ENCODE results near the gene CCL23. TPM values are rescaled to one million over a fixed set of nuclear protein-coding genes. Genes with fewer than 3 reads are reported as not detected.
A peak's percentile ranks its signal among the peaks of the same experiment; 100 is the strongest.
"Not testable (repeated sequence)": the region's sequence is repeated elsewhere in the genome, so short reads cannot be mapped to it uniquely, and the experiment has no call there.

Gene CCL23
- total RNA-seq, 2 donors from 2014 or later: 1.8 TPM; not detected in 1

DNA sequence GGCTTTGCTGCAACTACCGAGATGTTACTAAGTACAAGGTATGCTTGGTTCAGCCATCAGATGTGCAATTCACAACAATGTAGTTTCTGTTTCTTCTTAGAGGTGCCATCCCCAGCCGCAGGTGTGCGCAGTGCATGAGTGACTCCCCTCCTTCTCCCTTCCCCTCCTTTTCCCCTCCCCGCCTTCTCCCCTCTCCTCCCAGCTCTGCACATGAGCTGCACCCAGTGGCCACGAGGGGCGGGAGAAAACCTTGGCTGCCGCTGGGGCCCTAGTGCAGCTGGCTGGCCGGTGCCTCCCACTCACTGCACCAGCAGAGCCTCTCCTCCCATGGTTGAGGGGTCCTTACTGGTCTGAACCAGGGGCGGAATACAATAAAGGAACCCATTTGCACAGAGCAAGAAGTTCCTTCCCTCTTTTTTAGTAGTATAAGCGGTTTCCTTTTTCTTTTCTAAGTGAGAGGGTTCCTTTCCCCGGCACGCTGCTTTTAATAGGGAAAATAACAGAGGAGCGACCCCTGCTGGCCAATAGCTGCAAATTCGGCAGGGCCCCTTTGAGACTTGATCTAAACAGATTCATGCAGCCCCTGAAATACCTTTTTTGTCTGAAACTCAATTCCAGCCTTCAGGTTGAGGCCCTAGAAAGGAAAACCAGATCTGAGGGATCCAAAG lies 8.6 kb downstream of the CCL23 start:
- DNase-seq (no peak), ATAC-seq (no peak)
- intact Hi-C loops (cut with DNase I): no loop called here

DNA sequence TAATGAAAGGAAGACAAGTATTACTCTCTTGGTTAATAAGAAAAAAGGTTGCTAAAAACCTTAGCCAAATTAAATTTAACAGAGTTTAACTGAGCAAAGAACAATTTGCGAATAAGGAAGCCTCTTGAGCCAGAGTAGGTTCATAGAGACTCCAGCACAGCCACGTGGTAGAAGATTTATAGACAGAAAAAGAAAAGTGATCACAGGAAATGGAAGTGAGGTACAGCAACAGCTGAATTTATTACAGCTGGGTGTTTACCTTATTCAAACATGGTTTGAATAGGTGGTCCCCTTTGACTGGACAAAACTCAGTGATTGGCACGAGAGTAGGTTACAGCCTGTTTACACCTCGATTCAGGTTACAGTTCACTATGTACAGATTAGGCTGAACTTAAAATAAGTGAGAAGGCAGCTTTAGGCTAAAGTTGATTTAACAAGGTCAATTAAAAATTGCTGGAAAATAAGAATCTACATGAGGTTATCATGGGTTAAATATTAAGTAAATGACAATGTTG lies 13.1 kb downstream of the CCL23 start:
- intact Hi-C loops (cut with DNase I): no loop called here
- ATAC-seq: no peak

DNA sequence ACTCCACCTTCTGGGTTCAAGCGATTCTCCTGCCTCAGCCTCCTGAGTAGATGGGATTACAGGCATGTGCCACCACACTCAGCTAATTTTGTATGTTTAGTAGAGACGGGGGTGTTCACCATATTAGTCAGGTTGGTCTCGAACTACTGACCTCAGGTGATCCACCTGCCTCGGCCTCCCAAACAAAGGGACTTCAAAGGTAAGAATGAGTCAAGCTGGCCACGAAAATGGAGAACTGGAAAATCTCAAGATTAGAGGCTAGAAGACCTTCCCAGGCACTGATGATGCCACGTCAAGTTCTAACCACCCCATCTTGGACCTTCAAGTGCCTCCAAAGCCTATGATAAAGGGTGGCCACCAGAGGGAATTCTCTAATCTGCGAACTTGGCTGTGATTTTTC lies 15.1 kb downstream of the CCL23 start:
- intact Hi-C loops (cut with DNase I): no loop called here
- no peak for DNase-seq
- no peak for ATAC-seq

More for the DNA sequence above, 13.1 kb downstream of the CCL23 start:
- DNase-seq: no peak

DNA sequence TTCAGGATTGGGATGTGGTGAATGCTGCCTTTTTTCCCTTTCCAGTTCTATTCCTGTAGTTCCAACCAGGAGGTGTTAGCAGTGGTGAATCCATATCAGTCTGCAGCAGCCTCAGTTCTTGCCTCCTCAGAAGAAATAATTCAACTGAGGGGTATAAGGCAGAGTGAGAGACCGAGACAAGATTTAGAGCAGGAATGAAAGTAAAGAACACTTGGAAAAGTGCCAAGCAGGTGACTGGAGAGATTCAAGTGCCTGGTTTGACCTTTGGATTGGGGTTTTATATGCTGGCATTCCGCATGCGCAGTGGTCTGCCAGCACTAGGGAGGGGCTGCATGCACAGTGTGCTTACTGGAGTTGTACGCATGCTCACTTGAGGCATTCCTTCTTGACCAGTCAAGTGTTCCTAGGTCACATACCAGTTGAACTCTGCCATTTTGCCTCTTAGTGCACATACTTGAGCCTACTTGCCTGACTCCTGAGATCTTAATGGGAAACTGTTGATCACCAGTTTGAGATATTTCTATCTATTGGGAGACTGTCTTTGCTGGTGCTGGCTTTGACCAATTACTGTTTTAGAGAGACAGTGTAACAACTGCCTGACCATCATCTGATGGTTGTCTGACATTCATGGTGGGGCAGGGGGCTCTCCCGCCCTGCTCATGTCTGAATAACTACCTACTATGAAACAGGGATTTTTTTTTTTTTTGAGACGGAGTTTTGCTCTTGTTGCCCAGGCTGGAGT lies 15.7 kb downstream of the CCL23 start:
- DNase-seq: no peak
- no peak for ATAC-seq
- intact Hi-C loops (cut with DNase I): no loop called here

DNA sequence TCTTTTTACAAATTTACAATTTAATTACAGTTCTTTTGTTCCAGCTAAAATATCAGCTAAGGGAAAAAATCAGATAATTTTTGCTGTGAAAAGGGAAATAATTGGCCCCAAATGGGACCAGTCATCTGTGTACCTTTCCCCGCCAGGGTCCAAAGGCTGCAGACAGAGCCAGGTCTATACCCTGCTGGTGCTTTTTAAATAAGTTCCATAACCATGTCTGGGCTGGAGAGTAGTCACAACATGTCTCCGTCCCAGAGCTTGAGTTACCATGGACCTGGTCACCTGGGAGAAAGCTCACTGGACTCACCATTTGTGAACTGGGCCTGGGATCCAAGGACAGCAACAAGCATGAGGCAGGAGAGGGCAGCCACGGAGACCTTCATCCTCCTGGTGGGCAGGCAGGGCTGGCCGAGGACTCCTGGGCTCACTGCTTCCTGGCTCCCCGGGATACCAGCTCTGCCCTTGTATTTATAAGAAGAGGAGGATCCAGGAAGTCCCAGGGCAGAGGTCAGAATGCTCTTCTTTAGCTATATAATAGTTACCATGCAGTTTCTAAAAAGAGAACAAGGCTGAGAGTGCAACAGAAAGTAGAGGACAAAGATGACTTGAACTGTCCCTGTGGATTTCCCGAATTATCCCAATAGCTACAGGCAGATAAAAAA lies 16.5 kb downstream of the CCL23 start, which contains the start of gene CCL15:
Gene CCL15, minus strand, starts transcription at position 444 of the 662 bp plus-strand sequence. Its CDS starts 61 bp downstream, at position 383.
- DNase-seq (no peak), ATAC-seq (no peak)
- intact Hi-C loops (cut with DNase I): no loop called here

DNA sequence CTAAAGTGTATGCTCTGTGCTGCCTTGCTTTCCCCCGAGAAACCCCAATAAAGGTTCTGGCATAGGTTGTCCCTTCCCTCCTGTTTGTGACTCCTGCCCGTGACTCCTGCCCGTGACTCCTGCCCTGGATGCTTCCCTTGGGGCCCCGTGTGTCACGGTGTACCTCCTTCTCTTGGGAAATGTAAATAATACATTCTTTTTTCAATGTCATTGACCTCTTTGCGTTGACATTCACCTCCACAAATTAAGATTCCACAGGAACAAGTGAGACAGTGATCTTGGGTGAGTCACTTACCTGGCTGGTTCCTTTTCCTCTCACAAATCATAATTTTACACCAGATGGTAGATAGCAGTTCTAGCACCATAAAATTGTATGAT lies 17.1 kb downstream of the CCL23 start:
- ATAC-seq: no peak
- intact Hi-C loops (cut with DNase I): no loop called here
- no peak for DNase-seq

DNA sequence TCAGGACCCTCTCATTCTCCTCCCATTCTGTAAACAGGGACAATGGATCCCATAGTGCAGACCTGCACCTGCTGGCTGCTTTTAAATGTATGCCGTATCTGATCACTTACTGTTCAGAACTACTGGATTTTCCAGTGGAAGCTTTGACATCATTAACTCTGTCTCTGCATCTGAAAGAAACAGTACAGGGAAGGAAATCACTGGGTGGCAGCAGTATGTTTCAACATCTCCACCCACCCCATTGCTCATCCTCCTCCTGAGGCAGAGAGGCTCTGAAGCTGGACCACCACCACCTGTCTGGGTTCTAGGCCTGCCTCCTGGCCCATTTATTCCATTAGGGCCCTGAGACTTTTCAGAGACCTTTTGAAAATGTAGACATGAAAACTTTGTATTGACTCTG lies 19.0 kb downstream of the CCL23 start:
- intact Hi-C loops (cut with DNase I): no loop called here
- ATAC-seq: no peak

DNA sequence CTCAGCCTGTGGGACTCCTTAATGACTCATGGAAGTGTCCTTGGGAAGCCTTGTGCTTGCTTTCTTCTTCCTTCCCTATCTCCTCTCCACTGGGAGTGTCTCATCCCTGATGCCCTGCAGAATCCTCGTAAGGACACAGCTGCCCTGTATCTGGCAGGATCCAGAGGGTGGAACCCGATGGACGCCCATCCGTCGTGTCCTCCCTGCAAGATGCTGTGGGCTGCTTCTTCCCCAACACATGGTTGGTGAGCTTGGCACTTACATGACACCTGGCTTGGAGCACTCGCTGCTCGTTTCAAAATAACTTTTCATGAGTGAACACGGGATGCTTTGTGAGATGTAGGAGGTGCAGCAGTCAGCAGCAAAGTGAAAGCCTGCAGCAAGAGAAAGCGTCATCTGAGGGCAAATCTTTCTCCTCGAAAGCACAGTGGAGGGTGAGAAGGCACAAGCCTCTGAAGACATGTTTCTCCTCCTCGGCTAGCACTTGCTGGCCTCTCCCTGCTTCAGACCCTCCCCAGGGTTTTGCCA lies 19.7 kb downstream of the CCL23 start:
- intact Hi-C loops (cut with DNase I): no loop called here
- ATAC-seq: no peak
- DNase-seq: no peak

More for the DNA sequence above, 19.0 kb downstream of the CCL23 start:
- DNase-seq: no peak

DNA sequence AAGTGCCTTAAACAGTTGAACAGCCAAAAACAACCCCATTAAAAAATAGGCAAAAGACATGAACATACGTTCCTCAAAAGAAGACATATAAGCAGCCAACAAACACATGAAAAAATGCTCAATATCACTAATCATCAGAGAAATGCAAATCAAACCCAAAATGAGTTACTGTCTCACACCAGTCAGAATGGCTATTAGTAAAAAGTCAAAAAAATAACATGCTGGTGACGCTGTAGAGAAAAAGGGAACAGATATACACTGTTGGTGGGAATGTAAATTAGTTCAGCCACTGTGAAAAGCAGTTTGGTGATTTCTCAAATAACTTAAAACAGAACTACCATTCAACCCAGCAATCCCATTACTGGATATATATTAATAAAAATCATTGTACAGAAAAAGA lies 22.4 kb downstream of the CCL23 start:
- ATAC-seq; intact Hi-C loops (cut with DNase I); DNase-seq: not testable (repeated sequence)

DNA sequence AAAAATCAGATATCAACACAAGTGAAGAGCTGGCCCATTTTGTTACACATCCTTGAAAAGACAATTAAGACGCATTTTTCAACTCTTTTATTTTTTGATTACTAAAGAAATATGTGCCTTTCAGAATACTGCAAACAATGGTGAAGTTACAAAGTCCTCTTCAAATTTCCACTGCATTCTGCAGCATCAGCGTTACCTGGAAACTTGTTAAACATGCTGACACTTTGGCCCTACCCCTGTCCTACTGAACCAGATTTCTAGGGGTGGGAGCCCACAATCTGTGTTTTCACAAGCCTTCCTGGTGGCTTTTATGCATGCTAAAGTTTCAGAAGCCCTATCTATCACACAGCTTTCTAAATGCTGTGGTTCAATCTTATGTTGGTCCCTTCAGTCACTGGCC lies 26.7 kb downstream of the CCL23 start:
- intact Hi-C loops (cut with DNase I): no loop called here
- no peak for ATAC-seq
- DNase-seq: no peak

DNA sequence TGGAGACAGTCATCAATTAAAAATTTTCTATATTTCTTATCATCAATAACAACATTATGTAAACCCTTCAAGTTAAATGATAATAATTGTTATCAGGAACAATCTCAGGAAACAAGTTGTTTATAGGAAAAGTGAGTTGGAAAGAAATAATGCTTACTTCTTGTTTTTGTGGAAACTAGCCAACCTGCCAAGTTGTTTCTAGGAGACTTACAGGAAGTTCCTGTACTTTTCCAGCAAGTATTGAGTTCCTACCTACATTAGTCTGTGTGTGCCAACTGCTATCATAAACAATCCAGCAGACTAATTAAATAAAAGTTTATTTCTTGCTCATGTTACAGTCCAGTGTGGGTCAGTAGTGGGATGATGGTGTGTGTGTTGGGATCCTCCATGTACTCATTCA lies 29.6 kb downstream of the CCL23 start:
- ATAC-seq (no peak), DNase-seq (no peak)
- intact Hi-C loops (cut with DNase I): loop anchor here in 1 of 2 donors (10.0 kb wide), 1 partner anchor 477 kb away; no protein-coding TSS in a partner anchor

DNA sequence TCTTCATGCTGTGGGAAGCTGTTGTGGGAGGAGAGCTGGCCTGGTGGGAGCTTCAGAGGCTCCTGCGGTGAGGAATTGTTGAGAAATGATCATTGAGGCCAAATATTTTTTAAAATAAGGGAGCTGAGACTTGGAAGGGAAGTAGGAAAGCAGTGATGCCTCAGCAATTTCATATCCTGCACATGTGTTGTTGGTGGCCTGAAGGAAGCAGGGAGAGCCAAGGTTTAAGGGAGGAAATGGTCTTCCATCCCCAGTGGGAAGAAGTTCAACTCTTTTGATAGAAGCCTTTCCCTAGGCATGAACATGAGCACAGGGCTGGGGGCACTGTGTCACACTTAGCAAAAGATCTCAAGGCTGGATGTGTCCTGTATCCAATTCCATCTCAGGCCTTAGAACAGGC lies 31.1 kb downstream of the CCL23 start, which contains the start of gene CCL14:
Gene CCL14, minus strand, starts transcription at position 87 of the 400 bp plus-strand sequence. Its CDS starts 80 bp downstream, at position 7.
- no peak for DNase-seq
- ATAC-seq: peak in 1 of 2 donors; percentile 74
- intact Hi-C loops (cut with DNase I): loop anchor here in 1 of 2 donors (10.0 kb wide), 1 partner anchor 478 kb away; no protein-coding TSS in a partner anchor

DNA sequence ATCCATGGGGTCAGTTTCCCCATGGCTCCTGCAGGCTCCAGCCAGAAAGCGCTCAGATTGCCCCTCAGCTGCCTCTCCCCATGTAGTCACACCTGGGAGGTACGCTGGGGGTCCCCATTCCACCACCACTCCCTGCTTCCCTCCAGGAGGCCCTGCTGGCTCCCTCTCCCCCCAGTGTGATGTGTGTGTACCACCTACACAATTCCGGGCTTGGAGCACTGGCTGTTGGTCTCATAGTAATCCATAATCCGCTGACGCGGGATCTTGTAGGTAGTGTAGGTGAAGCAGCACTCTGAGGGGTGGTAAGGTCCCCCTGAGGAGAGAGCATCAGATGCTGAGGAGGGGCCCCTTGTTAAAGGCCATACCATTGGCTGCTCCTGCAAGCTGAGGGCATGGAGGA lies 33.6 kb downstream of the CCL23 start:
- DNase-seq (no peak), ATAC-seq (no peak)
- intact Hi-C loops (cut with DNase I): loop anchor here in 1 of 2 donors (10.0 kb wide), 1 partner anchor 481 kb away; no protein-coding TSS in a partner anchor

DNA sequence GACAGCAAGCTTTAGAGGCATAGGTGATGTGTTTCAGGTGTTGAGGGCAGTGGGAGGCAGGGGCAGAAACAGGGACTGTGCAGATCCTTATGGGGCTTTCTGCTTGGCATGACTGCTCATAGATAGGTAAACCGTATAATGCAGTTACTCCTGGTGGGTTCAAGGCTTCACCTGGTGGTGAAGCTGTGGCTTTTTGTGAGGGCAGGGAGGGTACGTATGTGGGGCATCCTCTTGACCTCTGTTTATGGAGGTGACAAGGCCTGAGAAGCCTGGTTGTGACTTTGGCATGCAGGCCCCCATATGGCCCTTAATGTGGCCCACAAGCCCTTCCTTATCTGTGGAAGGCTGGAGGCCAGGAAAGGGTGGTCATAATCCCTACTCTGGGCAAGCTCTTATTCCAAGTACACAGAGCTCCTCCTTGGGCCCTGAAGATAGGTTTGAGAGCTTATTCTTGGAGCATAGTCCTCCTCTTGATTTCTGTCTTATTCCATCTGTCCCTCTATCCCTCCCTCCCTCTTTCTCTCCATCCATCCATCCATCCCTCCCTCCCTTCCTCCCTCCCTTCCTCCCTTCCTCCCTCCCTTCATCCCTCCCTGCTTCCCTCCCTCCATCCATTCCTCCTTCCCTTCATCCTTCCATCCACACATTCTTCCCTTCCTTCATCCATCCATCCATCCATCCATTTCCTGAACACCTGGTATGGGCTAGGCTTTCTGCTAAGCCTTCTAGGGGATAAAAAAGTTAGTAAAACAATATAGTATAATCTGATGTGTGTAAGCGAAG lies 35.2 kb downstream of the CCL23 start:
- no peak for DNase-seq
- intact Hi-C loops (cut with DNase I): loop anchor here in 1 of 2 donors (10.0 kb wide), 1 partner anchor 482 kb away; no protein-coding TSS in a partner anchor

DNA sequence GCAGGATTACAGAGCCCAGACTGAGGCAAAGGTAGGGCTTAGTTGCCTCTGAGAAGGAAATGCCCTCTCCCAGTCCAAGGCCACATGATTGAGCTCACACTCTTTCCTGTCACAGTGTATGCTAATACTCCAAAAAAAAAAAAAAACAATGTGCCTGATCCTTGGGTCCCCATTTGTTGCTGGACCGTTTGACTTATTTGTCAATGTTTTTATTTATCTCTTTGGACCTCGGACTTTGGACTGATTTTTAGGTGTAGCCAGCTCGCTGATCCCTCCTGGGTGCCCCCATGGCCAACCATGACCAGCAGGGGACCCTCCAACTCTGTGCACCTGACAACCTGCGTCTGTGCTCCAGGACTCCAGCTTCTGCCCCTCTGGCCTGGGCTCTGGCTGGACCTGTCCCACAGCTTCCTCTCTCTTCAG lies 35.9 kb downstream of the CCL23 start:
- intact Hi-C loops (cut with DNase I): loop anchor here in 1 of 2 donors (10.0 kb wide), 1 partner anchor 483 kb away; no protein-coding TSS in a partner anchor
- DNase-seq (no peak), ATAC-seq (no peak)

More for the DNA sequence above, 35.2 kb downstream of the CCL23 start:
- no peak for ATAC-seq

DNA sequence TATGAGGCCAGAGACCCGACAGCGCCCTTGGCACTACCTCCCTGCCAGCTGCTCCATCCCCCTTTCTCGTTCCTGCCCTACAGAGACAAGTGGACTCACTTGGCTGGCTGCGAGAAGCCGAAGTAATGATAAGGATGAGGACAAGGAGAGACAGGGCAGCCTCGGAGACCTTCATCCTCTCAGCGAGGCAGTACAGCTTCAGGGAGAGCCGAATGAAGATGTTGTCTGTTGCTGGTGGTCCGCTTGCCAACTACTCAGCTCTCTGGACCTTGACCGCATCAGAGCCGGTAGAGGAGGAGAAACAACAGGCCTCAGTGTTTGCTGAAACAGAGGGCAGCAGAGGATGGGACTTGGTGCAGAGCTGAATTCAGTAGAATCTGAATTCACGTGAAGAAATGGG lies 36.5 kb downstream of the CCL23 start, which contains the start of gene CCL16:
Gene CCL16, minus strand, starts transcription at position 252 of the 400 bp plus-strand sequence. Its CDS starts 77 bp downstream, at position 175.
- DNase-seq (no peak), ATAC-seq (no peak)
- intact Hi-C loops (cut with DNase I): loop anchor here in 1 of 2 donors (10.0 kb wide), 1 partner anchor 484 kb away; no protein-coding TSS in a partner anchor

DNA sequence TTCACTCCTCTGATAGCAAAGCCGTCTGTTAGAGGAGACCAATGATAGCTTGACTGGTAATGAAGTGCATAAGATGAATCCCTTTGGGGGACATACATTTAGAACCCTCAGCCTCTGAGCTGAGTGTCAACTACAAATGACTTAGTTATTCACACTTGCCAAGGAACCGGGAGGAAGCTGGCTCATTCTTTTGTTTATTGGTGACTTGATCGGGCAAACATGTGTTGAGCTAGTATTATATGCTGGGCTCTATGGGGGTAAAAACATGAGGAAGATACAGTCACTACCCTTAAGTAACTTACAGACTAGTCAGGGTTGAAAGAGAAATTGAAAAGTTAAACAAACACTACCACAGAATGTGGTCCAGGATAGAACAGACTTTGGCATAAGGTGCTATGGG lies 39.4 kb downstream of the CCL23 start:
- no peak for ATAC-seq
- DNase-seq: no peak
- intact Hi-C loops (cut with DNase I): no loop called here

DNA sequence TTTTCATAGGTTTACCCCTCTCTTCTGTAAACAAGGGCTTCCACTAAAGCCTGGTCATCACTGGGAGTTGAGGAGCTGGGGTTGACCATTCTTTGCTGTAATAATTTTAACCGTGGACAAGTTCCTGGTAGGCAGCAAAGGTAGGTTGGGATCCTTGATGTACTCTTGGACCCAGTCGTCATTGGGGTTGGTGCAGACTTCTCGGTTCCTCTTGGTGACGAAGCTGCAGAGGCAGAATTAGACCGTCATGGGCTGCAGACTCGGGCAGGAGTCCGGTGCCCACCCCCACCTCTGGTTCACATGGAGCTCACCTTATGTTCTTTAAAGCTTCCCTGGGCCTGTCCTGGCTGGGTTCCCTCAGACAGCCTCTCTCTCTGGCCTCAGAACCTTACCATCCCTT lies 40.3 kb downstream of the CCL23 start:
- intact Hi-C loops (cut with DNase I): no loop called here
- no peak for DNase-seq
- no peak for ATAC-seq
